Esophagus (tissue), 2 donors: Measurements from ENCODE around the gene ANKRD13B. TPM values are rescaled to one million over a fixed set of nuclear protein-coding genes. Genes with fewer than 3 reads are reported as not detected.

Experiments
- H3K27ac ChIP-seq, 2 donors: one replicate each; pipeline ENCODE4 v1.5.1; 2013; ENCODE audit warnings: low read depth in 2 of 2, mild to moderate bottlenecking in 2 of 2, inconsistent platforms in 1 of 2, low read length in 1 of 2, moderate library complexity in 1 of 2
- H3K27me3 ChIP-seq, 2 donors: one replicate each; pipeline ENCODE4 v1.6.1; 2013; ENCODE audit warnings: low read length in 2 of 2, control low read depth in 1 of 2, mild to moderate bottlenecking in 1 of 2; ENCODE audit not compliant: insufficient read depth in 2 of 2, control insufficient read depth in 1 of 2
- H3K36me3 ChIP-seq, 2 donors: one replicate each; pipeline ENCODE4 v1.6.1; 2013; ENCODE audit warnings: low read length in 1 of 2; ENCODE audit not compliant: control insufficient read depth in 2 of 2, insufficient read depth in 2 of 2
- H3K4me1 ChIP-seq, 2 donors: one replicate each; pipeline ENCODE4 v1.6.1; 2013; ENCODE audit warnings: low read length in 1 of 2; ENCODE audit not compliant: control insufficient read depth in 2 of 2, insufficient read depth in 2 of 2
- H3K4me3 ChIP-seq, 2 donors: one replicate each; pipeline ENCODE4 v1.5.1; 2013; ENCODE audit warnings: low read length in 2 of 2, mild to moderate bottlenecking in 2 of 2, low read depth in 1 of 2, moderate library complexity in 1 of 2
- H3K9me3 ChIP-seq, 2 donors: one replicate each; pipeline ENCODE4 v1.6.1; 2013; ENCODE audit warnings: mild to moderate bottlenecking in 2 of 2, low read depth in 1 of 2, low read length in 1 of 2, moderate library complexity in 1 of 2; ENCODE audit not compliant: control insufficient read depth in 2 of 2, insufficient read depth in 1 of 2
- WGBS, 2 donors: extraction: QIAGEN DNeasy Blood & Tissue Kit; methylation state at CpG; one replicate each; pipeline ENCODE4 v1.1.7; 2013; 5-methylcytosine and 5-hydroxymethylcytosine counted together
- polyA plus RNA-seq, 2 donors: library from polyadenylated mRNA; stranded (reverse); fragments of 200-250 nt; gene quantifications; one replicate each; pipeline ENCODE4 v1.2.3, GENCODE V29; 2013
- donor health status: healthy with polysubstance abuse.
- donor health status: Bipolar disorder and iron deficiency.

Gene ANKRD13B
- polyA plus RNA-seq, 2 donors = 3.5 to 6.5 TPM

DNA sequence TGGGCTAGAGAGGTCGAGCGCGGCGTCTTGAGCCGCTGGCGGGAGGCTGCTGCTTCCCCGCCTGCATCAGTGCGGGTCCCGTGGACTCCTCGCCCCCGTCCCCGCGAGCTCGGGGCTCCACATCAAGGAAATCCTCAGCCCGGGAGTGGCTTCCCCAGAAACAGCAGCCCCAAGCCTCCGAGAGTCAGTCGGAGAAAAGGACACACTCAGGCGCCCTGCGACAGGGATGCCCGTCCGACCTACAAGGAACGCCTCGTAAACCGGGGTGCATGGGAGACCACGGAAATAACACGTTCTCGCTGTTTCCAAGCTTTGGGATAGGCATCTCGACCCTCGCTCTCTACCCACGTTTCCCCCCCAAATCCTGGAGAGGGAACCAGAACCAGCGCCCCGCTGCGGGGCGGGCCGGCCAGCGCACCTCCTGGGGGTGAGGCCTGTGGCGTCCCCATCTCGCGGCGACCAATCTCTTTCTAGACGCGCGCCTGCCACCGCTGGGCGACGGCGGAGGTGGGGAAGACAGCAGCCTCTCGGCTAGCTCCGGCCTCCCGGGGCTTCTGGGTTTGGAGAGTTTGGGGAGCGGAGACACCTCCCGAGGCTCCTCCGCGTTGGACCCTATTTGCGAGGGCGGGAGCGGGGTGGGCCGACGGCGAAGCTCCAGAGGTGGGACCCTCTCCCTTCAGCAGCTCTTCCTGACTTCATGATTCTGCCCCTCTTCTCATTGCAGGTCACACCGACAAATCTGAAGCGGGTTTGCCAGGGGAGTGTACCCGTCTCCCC lies 25.2 kb upstream of the ANKRD13B start:
- no peaks in the 10 kb centered on the region for H3K27me3 ChIP-seq
- peak overlapping the region; percentile 71 for H3K4me3 ChIP-seq
- H3K9me3 ChIP-seq = no peaks in the 10 kb centered on the region
- peaks cover 3 to 23% of the 10 kb centered on the region in 2 donors for H3K4me1 ChIP-seq
- H3K27ac ChIP-seq = peak overlapping the region; percentile 90
- WGBS, 2 donors = 1% methylated on average over 62 to 63 of the region's 63 CpGs
- peaks cover 0 to 4% of the 10 kb centered on the region in 2 donors for H3K36me3 ChIP-seq

DNA sequence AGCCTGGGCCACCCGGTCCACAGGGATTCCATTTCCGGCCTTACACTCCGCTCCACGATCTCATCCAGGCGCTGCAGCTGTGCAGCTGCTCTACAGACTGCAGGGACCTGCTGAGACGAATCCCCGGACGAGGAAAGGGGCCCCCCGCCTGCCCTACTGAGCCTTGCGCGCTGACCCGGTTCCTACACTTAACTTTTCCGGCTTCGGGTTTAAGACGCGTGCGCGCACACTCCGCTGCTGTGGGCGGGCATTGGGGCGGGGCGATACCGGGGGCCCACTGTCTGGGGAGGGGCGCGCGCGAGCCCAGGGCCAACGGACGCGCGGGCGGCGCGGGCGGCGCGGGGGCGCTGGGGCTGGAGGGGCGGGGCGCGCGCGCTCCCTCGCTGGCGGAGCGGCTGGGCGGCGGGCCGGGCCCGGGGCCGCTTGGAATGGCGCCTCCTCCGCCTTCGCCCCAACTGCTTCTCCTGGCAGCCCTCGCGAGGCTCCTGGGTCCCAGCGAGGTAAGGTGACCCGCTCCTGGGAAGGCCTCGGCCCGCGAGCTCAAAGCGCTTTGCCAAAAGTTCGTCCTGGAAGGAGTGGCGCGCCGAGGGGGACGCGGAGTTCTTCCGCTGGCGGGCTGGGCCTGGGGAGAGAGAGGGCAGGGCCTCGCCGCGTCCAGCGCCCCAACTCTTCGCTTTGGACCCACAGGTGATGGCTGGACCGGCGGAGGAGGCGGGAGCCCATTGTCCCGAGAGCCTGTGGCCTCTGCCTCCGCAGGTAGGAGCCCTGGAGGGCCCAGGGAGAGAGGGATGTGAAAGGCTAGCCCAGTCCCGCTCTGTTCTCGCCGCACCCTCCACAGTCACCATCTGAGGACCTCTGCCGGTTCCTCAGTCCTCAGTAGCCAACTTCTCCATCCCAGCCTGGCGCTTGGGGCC lies 24.3 kb upstream of the ANKRD13B start, which contains the start of gene TP53I13:
Gene TP53I13, plus strand, starts transcription at position 371 of the 914 bp plus-strand sequence. Its CDS starts 58 bp downstream, at position 429.
- no peaks in the 10 kb centered on the region for H3K9me3 ChIP-seq
- peaks cover 0 to 4% of the 10 kb centered on the region in 2 donors for H3K36me3 ChIP-seq
- H3K4me3 ChIP-seq = peak within 1 kb of the TSS; percentile 71
- peak within 1 kb of the TSS; percentile 90 for H3K27ac ChIP-seq
- H3K27me3 ChIP-seq = no peaks in the 10 kb centered on the region
- WGBS, 2 donors = 1% methylated on average over 50 to 85 of the region's 85 CpGs
- H3K4me1 ChIP-seq = peaks cover 3 to 23% of the 10 kb centered on the region in 2 donors

GRCh38 chr17:29569245-29569950 lies 23.5 kb upstream of the ANKRD13B start:
- Histone ChIP-seq H3K36me3 (peaks cover 2 to 4% of the 10 kb centered on the region in 2 donors), H3K27ac (peak overlapping the region; percentile 90), H3K4me1 (peaks cover 3 to 23% of the 10 kb centered on the region in 2 donors), H3K9me3 (no peaks in the 10 kb centered on the region), H3K27me3 (no peaks in the 10 kb centered on the region), H3K4me3 (peak overlapping the region; percentile 71)
- WGBS, 2 donors = 53 to 54% methylated on average over 14 of the region's 14 CpGs

DNA sequence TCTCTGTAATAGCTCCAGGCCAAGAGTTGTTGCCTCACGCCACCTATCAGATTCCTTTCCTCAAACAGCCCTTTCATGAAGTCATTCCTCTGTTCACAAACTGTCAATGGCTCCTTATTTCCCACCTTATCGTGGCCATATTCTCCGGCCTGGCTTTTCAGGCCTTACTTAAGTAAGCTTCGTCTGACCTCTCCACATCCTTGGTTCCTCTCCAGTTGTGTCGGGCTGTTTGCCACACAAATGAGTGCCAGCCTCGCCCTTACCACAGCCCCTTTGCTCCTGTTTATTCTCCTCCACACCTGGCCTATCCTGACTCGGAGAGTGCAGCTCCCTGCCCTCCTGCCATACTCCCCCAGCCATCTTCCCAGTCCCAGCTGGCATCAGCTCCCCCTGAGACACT lies 22.4 kb upstream of the ANKRD13B start:
- Histone ChIP-seq H3K27ac (no peak overlapping the region), H3K4me1 (peaks cover 3 to 22% of the 10 kb centered on the region in 2 donors)

DNA sequence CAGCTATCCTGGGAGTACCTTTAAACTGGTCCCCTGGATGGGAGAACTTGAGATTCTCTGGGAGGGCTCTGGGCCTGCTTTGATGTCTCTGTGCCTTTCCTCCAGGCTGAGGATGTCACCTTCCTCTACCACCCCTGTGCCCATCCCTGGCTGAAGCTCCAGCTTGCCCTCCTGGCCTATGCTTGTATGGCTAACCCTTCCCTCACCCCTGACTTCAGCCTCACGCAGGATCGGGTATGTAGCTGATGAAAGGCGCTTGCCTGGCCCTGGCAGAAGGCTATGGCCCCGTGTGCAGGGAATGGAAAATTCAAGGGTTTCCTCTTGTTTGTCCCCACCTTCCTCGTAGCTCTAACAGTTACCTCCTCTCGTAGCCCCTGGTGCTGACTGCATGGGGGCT lies 21.4 kb upstream of the ANKRD13B start:
- H3K27me3 ChIP-seq = no peaks in the 10 kb centered on the region
- no peak overlapping the region for H3K4me3 ChIP-seq
- peaks cover 3 to 13% of the 10 kb centered on the region in 2 donors for H3K4me1 ChIP-seq
- no peaks in the 10 kb centered on the region for H3K9me3 ChIP-seq
- 83 to 88% methylated on average over 6 of the region's 6 CpGs for WGBS, 2 donors
- no peak overlapping the region for H3K27ac ChIP-seq
- H3K36me3 ChIP-seq = peaks cover 8 to 23% of the 10 kb centered on the region in 2 donors

More for the DNA sequence above, 22.4 kb upstream of the ANKRD13B start:
- 61 to 75% methylated on average over 7 of the region's 7 CpGs for WGBS, 2 donors
- Histone ChIP-seq H3K9me3 (no peaks in the 10 kb centered on the region), H3K4me3 (no peak overlapping the region), H3K27me3 (no peaks in the 10 kb centered on the region), H3K36me3 (peaks cover 6 to 14% of the 10 kb centered on the region in 2 donors)

- Histone ChIP-seq H3K4me3 (peak overlapping the region in 1 of 2 donors; percentile 16), H3K36me3 (peaks cover 8 to 29% of the 10 kb centered on the region in 2 donors), H3K9me3 (no peaks in the 10 kb centered on the region), H3K27ac (peak overlapping the region in 1 of 2 donors; percentile 9), H3K27me3 (no peaks in the 10 kb centered on the region), H3K4me1 (peaks cover 3 to 13% of the 10 kb centered on the region in 2 donors)
- 43 to 47% methylated on average over 30 of the region's 30 CpGs for WGBS, 2 donors
These were observed 20.9 kb upstream of the ANKRD13B start for GRCh38 chr17:29571883-29572681.

DNA sequence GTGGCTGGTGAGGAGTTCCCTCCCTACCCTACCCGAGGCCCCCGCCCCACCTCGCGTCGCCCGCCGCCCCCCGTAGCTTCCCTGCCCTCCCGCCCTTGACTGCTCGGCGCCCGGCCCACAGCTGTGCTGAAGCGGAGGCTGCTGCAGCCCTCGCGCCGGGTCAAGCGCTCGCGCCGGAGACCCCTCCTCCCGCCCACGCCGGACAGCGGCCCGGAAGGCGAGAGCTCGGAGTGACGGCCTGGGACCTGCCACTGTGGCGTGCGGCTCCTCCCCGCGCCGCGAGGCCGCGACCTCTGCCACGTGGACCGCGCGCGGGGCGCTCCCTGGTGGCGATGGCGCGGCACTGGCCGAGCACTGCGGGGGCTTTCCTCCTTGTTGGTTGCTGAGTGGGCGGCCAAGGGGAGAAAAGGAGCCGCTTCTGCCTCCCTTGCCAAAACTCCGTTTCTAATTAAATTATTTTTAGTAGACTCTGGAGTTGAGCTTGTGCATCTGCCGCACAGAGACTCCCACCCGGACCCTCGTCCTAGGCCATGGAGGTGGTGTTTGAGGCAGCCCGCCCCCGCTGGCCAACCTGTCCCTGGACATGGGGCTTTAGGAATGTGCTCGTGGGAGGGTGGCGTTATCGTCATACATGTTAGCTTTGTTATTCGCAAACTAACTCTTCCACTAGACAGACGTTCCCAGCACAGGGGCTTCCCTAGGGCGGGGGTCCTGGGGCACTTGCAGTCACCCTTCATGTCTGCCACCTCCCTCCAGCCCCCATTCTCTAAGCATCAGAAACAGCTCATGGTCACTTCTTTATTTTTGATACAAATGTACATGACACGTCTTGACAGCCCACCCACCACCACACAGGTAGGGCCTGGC lies 20.0 kb upstream of the ANKRD13B start:
- WGBS, 2 donors = 35 to 37% methylated on average over 56 to 62 of the region's 62 CpGs

GRCh38 chr17:29573558-29573869 lies 19.4 kb upstream of the ANKRD13B start:
- Histone ChIP-seq H3K27ac (no peak overlapping the region), H3K4me3 (no peak overlapping the region), H3K27me3 (no peaks in the 10 kb centered on the region), H3K36me3 (peaks cover 8 to 39% of the 10 kb centered on the region in 2 donors), H3K9me3 (no peaks in the 10 kb centered on the region), H3K4me1 (peaks cover 3 to 15% of the 10 kb centered on the region in 2 donors)
- 78 to 80% methylated on average over 6 of the region's 6 CpGs for WGBS, 2 donors

More for the DNA sequence above, 20.0 kb upstream of the ANKRD13B start:
- Histone ChIP-seq H3K9me3 (no peaks in the 10 kb centered on the region), H3K27me3 (no peaks in the 10 kb centered on the region), H3K4me1 (peaks cover 3 to 15% of the 10 kb centered on the region in 2 donors), H3K27ac (no peak overlapping the region), H3K4me3 (peak overlapping the region in 1 of 2 donors; percentile 16), H3K36me3 (peaks cover 8 to 33% of the 10 kb centered on the region in 2 donors)
